ENCODE results near the gene SRPK2. TPM values are rescaled to one million over a fixed set of nuclear protein-coding genes. Genes with fewer than 3 reads are reported as not detected.

The SRPK2 gene
- total RNA-seq, 1 donor from 2014 or later = 59.2 TPM

DNA sequence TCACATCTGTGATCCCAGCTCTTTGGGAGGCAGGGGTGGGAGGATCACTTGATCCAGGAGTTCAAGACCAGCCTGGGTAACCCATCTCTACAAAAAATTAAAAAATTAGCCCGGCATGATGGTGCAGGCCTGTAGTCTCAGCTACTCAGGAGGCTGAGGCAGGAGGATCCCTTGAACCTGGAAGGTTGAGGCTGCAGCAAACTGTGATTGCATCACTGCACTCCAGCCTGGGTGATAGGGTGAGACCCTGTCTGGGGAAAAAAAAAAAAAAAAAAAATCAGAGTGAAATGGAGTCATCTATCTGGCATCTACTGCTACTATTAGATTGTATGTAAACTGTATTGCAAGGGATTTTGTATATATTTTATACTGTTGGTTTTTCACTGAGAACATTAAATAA is 315.6 kb downstream of the SRPK2 start:
- no peak for DNase-seq

GRCh38 chr7:105068886-105069285 is 319.8 kb downstream of the SRPK2 start:
- peak; percentile 12 for DNase-seq

- no peak for DNase-seq
Measured at GRCh38 chr7:105067691-105068090, 321.0 kb downstream of the SRPK2 start.

Other genes starting within 250 kb of the SRPK2 start
- 35.1 and 36.3 TPM in 2 replicates for gene PUS7, start 133.3 kb upstream of the SRPK2 start, total RNA-seq
- gene RINT1, start 143.3 kb upstream of the SRPK2 start, total RNA-seq = 11.9 and 18.4 TPM in 2 replicates
- gene EFCAB10, start 192.6 kb upstream of the SRPK2 start, total RNA-seq = not detected in 2 replicates

Measured in dermis blood vessel endothelial cell (primary cell).